Fibroblast of skin of left quadriceps (primary cell): ENCODE results near the gene CRISPLD2.

Experiments
- DNase-seq, 2 experiments: peaks; one replicate each; pipeline ENCODE4 v3.0.0-alpha.2; 2013; ENCODE audit warnings: low read depth in 2 of 2

Gene CRISPLD2

DNA sequence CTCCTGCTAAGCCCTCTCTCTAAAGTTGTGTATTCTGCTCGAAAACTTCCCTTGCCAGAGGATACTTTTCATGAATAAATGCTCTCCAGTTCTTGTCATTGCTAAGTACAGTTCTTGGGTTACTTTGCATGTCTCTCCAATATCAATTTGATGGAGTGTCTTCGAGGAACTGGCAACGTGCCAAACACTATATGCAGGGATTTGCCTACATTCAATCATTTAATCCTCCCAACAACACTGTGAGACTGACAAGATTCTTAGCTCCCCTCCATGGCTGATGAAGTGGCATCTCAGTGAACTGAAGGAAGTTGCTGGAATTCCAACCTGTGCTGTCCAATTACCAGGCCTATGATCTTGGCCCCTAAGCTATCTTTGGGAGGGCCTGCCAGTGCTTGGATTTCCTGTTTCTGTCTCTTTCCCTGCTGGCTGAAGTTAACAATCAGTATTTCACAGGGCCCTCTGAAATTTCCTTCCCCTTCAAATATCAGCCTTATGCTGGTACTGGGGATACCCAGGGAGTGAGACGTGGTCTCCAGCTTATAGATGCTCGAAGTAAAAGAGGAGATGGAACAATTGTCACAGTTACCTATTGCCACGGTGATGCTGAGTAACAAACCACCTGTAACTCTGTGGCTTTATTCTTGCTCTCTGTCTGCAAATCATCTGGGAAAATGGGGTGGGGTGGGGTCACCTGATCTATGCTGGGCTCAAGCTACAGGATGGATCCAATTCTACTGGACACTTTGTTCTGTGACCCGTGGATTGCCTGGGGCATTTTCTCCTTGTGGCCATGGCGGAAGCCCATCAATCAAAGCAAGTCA, 19.4 kb upstream of the CRISPLD2 start:
- DNase-seq, result no peak

DNA sequence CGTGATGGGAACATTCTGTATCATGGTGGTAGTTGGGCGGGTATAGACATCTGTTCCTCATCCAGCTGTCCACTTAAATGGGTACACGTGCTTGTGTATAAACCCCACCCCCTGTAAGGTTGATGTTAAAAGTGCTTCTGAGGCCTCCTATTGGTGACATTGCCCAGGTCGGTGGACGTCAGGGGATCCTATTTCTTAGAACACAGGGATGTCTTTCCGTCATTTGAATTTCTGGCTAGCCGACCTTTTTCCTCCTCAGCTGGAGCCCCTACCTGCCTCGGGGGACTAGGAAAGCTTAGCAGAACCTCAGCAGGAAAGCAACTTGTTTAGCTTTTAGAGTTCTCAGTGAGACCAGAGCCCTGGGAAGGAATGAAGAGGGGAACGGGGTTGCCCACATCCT, 16.6 kb upstream of the CRISPLD2 start:
- DNase-seq, result no peak

DNA sequence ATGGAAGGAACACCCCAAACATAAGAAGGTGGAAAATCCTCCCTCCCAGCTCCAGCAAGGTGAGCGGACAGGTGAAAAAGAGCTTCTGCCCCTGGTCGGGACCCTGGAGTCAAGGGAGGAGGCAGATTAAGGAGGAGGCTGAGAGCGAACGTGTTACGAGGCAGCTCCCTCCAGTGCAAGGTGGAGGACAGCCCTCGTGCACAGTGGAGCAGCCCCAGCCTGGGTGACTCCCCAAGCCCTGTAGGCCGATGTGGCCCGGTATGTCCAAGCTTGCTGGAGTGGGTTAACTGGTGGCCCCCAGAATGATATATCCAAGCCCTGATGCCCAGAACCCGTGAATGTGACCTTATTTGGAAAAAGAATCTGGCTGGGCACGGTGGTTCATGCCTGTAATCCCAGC, 15.5 kb upstream of the CRISPLD2 start:
- no peak for DNase-seq

DNA sequence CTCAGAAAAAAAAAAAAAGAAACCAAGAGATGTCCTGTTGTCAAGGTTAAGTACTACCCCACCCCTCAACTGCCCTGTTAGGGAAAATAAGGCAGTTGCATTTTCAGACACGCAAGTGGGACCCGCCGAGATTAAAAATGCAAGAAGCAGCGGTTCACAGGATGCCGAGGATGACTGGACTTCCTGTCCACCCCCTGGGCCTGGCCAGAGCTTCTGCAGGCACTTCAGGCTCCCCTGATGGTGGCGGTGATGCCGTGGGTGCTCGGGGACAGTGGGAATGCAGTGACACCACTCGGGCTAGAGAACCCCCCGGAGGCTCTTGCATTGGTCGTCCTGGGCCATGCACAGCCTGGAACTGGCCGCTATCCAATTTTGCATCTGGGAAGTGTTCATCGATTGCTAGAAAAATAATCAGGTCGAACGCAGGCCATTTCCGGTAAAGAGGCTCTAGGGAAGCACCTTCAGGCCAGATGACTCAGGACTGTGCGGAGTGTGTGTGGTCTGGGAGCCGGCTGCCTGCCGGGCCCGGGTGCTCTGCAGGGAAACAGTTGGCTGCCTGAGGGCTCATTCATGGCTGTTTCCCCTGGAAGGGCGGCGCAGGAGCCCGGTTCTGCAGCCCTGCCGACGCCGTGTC, 13.4 kb upstream of the CRISPLD2 start:
- peak; percentile 58 to 63 for DNase-seq

DNA sequence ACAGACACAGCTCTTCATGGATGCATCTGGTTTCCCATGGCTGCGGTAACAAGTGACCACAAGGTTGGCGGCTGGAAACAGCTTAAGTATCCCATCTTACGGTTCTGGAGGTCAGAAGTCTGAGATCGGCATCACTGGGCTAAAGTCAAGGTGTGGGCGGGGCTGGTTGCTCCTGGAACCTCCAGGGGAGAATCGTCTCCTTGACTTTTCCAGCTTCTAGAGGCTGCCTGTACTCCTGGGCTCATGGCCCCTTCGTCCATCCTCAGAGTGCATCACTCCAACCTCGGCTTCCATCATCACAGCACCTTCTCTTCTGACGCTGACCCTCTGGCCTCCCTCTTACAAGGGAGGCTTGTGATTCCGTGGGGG, 12.9 kb upstream of the CRISPLD2 start:
- no peak for DNase-seq

DNA sequence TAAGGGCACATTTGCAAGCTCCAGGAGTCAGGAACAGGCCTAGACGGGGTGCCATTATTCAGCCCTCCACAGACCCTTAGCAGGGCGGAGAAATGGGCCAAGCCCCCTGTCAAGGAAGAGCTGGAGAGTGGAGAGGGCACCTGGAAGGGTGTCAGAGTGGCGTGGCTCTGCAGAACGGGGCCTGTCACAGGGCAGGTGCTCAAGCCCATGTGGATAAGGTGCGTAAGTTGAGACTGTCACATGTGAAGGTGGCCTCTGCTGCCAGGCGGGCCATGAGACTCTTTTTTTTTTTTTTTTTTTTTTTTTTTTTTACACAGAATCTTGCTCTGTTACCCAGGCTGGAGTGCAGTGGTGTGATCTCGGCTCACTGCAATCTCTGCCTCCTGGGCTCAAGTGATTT, 12.0 kb upstream of the CRISPLD2 start:
- no peak for DNase-seq

DNA sequence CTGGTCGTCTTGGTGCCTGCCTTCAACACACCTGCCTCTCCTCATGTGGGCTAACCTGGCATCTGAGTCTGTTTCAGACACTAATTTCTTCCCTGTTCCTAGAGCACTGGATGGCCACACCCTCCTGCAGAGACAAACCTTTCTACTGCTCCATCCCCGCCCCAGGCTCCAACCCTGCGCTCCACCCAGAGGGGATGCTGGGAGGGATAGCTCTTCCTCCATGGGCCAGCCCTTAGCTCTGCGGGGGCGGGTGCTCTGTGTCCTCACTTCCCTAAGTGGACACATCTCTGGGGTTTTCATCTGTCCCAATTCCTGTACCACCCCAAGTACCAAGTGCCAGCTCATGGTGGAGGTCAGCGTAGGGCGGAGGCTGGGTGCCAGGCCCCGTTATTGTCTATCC, 11.0 kb upstream of the CRISPLD2 start:
- DNase-seq, result no peak

DNA sequence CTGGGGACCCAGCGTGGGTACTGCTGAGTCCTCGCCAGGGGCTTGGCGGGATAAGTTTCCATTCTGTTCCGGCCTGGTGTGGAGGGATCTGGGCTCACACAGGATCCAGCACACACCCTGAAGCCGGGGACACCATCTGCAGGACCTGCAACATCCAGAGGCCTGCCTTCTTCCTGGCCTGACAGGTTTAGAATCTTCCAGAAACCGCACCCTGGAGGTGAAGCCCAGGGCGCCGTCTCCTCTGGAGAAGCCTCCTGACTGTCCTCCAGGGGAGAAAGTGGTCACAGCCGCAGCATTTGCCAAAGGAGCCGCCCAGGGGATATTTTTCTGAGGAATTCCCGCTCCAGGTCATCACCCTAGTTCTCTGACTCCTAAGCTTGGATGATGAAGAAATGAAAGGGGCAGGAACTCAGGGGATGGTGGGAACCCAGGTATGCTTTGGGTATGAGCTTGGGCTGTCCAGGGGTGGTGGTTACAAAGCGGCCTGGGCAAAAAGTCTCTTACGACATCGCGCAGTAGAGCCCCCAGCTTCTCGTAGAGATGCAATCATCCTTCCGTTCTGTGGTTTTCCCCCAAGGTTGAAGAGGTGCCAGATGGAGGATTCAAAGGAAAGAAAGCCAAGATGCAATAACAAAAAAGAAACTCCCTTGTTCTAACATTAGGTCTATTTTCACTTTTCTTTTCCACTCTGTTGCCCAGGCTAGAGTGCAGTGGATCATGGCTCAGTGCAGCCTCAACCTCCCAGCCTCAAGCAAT, 9.1 kb upstream of the CRISPLD2 start:
- DNase-seq, result peak in 1 of 2 experiments; percentile 56

DNA sequence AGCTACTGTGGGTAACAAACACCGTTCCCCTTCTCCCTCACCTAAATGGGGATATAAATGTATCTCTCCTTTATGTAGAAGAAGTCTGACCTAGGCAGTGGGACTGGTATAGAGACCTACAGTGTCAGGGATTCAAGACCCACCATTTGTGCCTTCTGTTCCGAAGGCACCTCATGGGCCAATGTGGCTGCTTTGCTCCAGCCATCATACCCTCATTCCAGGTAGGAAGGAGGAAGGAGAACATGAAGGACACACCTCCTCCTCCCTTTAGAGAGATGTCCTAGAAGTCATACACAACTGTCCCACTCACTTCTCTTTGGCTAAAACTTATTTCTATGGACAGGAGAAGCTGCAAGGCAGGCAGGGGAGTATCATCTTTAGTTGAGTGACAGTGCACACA, 8.3 kb upstream of the CRISPLD2 start:
- no peak for DNase-seq

DNA sequence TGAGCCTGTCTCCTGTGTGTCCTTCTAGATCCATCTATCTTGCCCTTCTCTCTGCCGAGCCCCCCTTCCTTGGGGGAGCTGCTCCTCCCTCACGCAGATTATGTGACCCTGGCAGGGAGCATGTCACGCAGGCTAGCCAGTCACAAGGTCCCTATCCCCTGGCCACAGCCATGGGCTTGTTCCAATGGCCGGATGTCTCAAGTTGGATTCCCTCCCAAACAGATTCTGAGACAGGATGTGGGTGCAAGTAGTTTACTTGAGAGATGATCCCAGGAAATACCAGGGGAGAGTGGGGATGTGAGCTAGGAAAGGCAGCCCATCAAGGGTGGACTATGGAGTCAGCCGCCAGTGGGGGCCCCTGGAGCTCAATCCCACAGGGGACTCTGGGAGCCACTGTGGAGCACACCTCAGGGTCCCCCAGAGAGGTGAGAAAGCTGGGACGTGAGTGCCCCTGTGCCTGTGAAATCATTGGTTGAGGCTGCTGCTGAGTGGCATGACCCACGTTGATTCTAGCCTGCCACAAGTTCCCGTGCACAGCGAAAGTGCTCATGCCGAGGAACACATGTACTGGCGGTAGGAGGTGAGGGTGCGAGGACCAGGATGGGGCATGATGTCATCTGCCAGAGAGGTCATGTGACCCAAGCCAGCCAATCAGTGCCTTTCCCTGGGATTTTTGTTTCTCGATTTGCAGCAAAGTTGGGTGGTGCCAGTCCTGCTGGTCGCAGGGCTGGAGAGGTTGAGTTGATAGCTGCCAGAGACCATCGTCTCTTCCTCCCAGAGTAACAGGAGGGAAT, 6.4 kb upstream of the CRISPLD2 start:
- no peak for DNase-seq

DNA sequence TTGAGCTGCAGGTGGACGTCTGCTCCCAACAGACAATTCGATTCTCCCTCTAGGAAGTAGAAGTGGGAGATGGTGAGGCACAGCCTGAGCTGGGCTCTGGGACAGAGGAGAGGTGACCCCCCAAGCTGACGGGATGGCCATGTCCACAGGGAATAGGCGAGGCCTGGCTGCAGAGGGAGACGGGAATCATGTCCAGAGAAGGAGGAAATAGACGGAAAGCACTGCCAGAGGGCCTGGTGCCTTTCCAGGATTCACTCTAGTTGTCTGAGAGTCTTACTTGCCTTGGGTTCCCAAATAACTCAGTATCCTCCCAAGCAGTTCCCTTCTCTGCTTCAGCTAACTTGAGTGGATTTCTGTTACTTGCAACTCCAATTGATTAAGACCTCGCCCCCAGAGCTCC, 4.3 kb upstream of the CRISPLD2 start:
- no peak for DNase-seq

DNA sequence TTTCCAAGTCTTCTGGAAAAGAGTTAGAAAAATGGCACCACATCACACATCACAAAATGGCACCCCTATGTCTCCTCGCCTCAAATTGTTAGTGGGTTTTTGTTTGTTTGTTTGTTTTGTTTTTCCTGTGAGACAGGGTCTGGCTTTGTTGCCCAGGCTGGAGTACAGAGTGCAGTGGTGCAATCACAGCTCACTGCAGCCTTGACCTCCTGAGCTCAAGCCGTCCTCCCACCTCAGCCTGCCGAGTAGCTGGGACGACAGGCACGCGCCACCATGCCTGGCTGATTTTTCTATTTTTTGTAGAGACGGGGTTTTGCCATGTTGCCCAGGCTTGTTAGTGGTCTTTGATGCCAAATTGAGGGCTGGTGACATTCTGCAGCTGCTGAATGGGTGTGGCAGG, 3.8 kb upstream of the CRISPLD2 start:
- DNase-seq, result no peak

DNA sequence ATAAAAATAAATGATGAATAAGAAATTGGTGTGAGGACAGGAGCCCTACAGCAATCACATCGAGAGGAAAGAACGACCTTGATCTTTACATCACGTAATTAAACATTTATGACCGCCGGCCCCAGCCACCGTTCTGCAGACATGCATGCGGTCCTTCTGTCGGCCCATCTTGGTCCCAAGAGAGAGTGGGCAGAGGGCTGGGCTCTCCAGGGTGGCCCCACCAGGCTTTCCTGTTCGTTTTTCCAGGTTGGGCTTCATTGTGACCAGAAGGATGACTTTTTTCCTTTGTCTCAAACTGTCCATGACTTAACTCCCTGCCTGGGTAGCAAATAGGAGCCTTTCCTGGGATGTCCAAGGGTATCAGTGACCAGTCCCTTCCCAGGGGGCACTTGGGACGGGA, 3.3 kb upstream of the CRISPLD2 start:
- DNase-seq, result no peak

DNA sequence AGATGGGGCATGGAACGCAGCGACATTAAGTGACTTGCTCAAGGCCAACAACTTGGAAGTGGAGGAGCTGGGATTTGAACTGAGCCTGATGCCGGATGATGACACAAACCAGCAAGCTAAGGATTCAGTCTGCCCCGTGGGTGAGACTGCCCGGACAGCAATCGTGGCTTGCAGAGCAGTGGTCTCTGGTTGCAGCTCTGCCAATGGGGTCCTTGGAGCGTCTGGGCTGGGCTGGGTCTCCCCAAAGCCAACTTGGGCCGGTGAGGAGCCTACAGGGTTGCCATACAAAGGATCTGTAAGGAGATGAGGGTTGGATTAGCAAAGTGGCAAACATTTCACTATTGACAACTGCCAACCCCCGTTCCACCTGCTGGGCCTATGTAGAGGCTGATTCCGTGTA, 2.6 kb upstream of the CRISPLD2 start:
- DNase-seq, result no peak

DNA sequence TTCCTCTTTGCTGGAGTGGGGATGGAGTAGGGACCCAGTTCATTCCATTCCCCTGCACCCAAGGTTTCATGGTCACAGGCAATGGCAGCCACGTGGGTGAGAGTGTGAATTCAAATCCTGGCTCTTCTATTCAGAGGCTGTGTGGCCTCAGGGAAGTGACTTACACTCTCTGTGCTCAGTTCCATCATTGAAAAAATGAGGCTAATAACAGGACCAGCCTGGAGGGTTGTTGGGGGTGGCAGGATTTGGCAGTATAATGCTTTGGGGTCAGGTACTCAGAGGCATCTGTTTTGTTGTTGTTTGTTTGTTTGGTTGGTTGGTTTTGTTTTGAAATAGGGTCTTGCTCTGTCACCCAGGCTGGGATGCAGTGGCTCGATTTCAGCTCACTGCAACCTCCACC, 2.2 kb upstream of the CRISPLD2 start:
- no peak for DNase-seq

DNA sequence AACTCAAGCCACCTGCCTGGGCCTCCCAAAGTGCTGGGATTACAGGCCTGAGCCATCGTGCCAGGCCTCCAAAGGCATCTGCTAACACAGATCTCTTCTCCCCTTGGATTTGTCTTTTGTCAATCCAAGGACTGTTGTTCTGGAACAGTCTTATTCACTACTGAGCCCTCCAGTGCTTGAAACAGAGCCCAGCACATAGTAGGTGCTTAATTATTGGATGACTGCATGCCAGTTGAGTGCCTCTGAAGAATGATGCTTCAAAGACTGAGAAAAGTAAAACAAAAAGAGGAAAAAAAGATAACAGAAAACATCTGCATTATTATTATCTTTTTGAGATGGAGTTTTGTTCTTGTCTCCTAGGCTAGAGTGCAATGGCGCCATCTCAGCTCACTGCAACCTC, 1.7 kb upstream of the CRISPLD2 start:
- DNase-seq, result no peak

DNA sequence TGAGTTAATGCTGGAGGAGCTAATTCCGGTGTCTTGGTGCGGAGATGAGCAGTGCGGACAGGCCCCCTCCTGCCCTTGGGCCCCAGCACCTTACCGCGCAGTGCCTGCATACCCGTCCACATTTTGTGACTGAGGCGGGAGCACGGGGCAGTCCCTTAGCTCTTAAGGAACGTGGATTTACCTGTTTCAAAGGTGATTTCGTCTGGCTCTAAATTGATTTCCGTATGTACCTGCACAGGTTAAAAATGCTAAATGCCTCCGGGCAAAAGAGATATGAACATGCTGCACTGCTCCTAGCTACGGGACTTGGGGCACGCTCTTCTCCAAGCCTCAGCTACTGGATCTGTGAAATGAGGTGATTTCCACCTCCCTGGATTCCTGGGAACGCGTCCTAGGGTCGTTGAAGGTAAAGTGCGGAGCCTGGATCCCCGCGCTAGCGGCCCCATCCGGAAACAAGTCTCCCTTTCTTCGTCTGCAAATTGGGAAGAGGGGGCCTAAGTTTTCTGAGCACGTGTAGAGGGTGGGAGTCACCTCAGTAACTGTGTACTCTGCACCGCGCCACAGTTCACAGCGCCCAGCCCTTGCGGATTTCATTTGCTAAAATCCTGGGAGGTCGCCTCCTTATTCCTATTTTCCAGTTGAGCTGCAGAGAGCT, 669 bp upstream of the CRISPLD2 start:
- DNase-seq, result no peak

DNA sequence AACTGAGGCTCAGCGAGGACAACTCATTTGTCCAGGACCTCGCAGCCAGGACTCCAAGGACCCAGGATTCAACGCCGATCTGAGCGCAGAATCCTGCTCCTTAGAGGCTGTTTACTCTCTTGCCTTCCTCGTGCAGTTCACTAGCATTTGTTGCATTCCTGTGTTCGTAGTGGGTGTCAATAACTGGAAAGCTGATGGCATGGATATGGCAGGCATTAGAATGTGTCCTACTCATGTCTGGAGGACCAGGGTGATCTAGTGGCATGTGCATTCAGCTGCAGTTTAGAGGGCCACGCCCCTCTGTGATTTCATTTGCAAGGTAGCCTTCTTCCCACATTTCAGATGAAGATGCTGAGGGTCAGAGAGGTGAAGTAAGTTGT, 510 bp downstream of the CRISPLD2 start:
- DNase-seq, result no peak

DNA sequence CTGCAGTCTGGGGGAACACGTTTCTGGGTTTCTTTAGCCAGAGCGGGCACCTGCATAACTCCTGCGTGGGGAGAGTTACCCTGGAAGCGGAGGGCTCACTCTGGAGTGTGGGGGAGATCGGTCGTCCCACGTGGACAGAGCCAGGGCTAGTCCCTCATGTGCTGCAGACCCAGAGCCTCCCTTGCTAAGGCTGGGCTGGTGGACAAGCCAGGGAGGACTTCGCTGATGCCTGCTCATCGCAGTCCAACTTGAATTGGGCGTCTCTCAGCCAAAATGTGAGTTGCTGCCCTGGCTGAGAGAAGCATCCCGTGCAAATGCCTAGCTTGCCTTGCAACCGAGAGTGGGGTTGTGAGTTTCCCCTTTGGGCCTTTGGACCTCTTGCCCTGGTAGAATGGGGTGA, 986 bp downstream of the CRISPLD2 start:
- DNase-seq, result no peak

DNA sequence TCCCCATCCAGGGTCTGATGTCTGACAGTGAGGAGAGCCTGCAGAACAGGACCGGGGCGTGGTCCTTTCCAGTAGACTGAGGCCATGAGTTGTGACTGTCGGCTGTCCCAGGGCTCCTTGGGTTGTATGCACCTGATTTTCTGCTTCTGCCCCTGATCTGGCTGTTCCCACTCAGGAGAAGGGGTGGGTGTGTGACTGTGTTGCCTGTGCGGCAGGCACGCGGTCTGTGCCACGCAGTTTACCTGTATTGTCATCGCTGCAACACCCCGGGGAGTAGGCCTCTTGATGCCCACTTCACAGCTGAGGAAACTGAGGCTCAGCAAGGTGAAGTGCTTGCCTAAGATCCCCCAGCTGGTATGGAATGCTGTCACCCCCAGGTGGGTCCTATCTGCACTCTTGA, 1.4 kb downstream of the CRISPLD2 start:
- DNase-seq, result no peak
